GM18909 (cell line): ENCODE results near the gene MS4A4E.
"Not testable (repeated sequence)": the region's sequence is repeated elsewhere in the genome, so short reads cannot be mapped to it uniquely, and the experiment has no call there.

Experiments used
- ATAC-seq: cut with Tn5 transposase; IDR thresholded peaks from one replicate; pipeline ENCODE4 v1.9.1; 2021; ENCODE audit warnings: mild to moderate bottlenecking; ENCODE audit not compliant: unreplicated experiment, poor library complexity

Gene MS4A4E

GRCh38 chr11:60182541-60183330, 60.2 kb downstream of the MS4A4E start, which contains the start of gene MS4A6A:
Gene MS4A6A (minus strand): TSS chr11:60183083. CDS start chr11:60181727, 1,356 bp downstream.
- no peak for ATAC-seq

- ATAC-seq, result peak; percentile 85
Measured at GRCh38 chr11:60175860-60176275, 67.1 kb downstream of the MS4A4E start.

GRCh38 chr11:60172011-60172410, 70.9 kb downstream of the MS4A4E start:
- no peak for ATAC-seq

GRCh38 chr11:60170566-60170965, 72.4 kb downstream of the MS4A4E start:
- no peak for ATAC-seq

- no peak for ATAC-seq
Measured at GRCh38 chr11:60169264-60169915, 73.5 kb downstream of the MS4A4E start.

GRCh38 chr11:60168306-60168705, 74.6 kb downstream of the MS4A4E start:
- no peak for ATAC-seq

- ATAC-seq, result no peak
Measured at GRCh38 chr11:60165951-60166350, 77.0 kb downstream of the MS4A4E start.

GRCh38 chr11:60165538-60165937, 77.4 kb downstream of the MS4A4E start:
- no peak for ATAC-seq

- ATAC-seq, result no peak
Measured at GRCh38 chr11:60164550-60165075, 78.3 kb downstream of the MS4A4E start.

GRCh38 chr11:60161766-60162165, 81.2 kb downstream of the MS4A4E start:
- ATAC-seq, result no peak

GRCh38 chr11:60161107-60161506, 81.8 kb downstream of the MS4A4E start:
- no peak for ATAC-seq

- no peak for ATAC-seq
Measured at GRCh38 chr11:60159868-60160267, 83.1 kb downstream of the MS4A4E start.

GRCh38 chr11:60159284-60159683, 83.7 kb downstream of the MS4A4E start:
- no peak for ATAC-seq

- ATAC-seq, result no peak
Measured at GRCh38 chr11:60158636-60159035, 84.3 kb downstream of the MS4A4E start.

GRCh38 chr11:60155931-60156330, 87.0 kb downstream of the MS4A4E start:
- ATAC-seq, result no peak

- not testable (repeated sequence) for ATAC-seq
Measured at GRCh38 chr11:60152727-60153126, 90.2 kb downstream of the MS4A4E start.

- no peak for ATAC-seq
Measured at GRCh38 chr11:60150279-60150678, 92.7 kb downstream of the MS4A4E start.
